Peyer's patch (tissue), 4 donors: ENCODE results near the gene HAPLN3.

Source experiments
- POLR2A ChIP-seq, 2 donors: fragments of 450-650 bp; IDR thresholded peaks; one replicate each; pipeline ENCODE4 v1.5.1; 2017; ENCODE audit warnings: antibody characterized with exemption in 2 of 2, mild to moderate bottlenecking in 2 of 2, moderate library complexity in 2 of 2
- TF ChIP-seq, protein P1 (sequence below), 6 experiments: fragments of 450-650 bp in 4 of 6; fragments of 200-600 bp in 2 of 6; sonication (generic) in 1 of 6; IDR thresholded peaks; one replicate each; pipeline ENCODE4 v1.5.1; 2017 to 2019; ENCODE audit warnings: antibody characterized with exemption in 6 of 6, mild to moderate bottlenecking in 3 of 6, moderate library complexity in 1 of 6

DNA sequence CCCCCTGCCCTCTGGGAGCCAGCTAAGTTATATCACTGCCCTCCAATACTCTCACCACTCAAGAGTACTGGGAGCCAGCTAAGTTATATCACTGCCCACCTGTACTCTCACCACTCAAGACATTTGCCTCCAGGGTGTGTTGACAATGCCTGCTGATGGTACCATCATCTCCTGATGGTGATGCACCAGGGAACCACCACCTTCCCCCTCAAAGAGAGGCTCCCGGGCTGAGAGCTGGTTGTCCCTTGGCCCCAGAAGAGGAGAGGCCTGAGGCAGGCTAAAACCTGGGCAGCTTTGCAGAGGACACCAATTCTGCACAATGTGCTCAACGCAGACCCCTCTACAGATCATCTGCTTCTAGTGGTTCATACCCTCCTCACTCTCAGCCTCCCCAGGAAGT is 7.5 kb upstream of the HAPLN3 start:
- TF ChIP-seq, protein P1, sequence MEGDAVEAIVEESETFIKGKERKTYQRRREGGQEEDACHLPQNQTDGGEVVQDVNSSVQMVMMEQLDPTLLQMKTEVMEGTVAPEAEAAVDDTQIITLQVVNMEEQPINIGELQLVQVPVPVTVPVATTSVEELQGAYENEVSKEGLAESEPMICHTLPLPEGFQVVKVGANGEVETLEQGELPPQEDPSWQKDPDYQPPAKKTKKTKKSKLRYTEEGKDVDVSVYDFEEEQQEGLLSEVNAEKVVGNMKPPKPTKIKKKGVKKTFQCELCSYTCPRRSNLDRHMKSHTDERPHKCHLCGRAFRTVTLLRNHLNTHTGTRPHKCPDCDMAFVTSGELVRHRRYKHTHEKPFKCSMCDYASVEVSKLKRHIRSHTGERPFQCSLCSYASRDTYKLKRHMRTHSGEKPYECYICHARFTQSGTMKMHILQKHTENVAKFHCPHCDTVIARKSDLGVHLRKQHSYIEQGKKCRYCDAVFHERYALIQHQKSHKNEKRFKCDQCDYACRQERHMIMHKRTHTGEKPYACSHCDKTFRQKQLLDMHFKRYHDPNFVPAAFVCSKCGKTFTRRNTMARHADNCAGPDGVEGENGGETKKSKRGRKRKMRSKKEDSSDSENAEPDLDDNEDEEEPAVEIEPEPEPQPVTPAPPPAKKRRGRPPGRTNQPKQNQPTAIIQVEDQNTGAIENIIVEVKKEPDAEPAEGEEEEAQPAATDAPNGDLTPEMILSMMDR (IDR thresholded peaks at IDR 0.05) = no peak
- no peak for TF ChIP-seq POLR2A (IDR thresholded peaks at IDR 0.05)
